ENCODE data around the gene DAZ4.
"Not testable (repeated sequence)": the region's sequence is repeated elsewhere in the genome, so short reads cannot be mapped to it uniquely, and the experiment has no call there.

GRCh38 chrY:24821836-24822235, 11.9 kb upstream of the DAZ4 start:
- not testable (repeated sequence) for TF ChIP-seq RAD21 (IDR thresholded peaks at IDR 0.05 in 1 of 2, conservative IDR thresholded peaks at IDR 0.05 in 1 of 2; ENCODE audit: low read depth in 2 of 2, low read length in 2 of 2); SIN3A (conservative IDR thresholded peaks at IDR 0.05 in 1 of 2, IDR thresholded peaks at IDR 0.05 in 1 of 2; ENCODE audit: low read depth in 1 of 2, low read length in 2 of 2); USF2 (IDR thresholded peaks at IDR 0.05; ENCODE audit: low read length); CTCF (IDR thresholded peaks at IDR 0.05; ENCODE audit: control extremely low read depth in 1 of 3, insufficient read depth in 1 of 3, low read depth in 1 of 3, low read length in 3 of 3); EP300 (IDR thresholded peaks at IDR 0.05; ENCODE audit: borderline replicate concordance in 1 of 2, low read depth in 2 of 2, low read length in 2 of 2); CREB1 (IDR thresholded peaks at IDR 0.05); CEBPB (IDR thresholded peaks at IDR 0.05; ENCODE audit: low read depth, low read length); TEAD4 (IDR thresholded peaks at IDR 0.05; ENCODE audit: low read depth, low read length); CBX5 (IDR thresholded peaks at IDR 0.05; ENCODE audit: low read depth, low read length); RFX5 (IDR thresholded peaks at IDR 0.05; ENCODE audit: borderline replicate concordance, low read depth, low read length)

Measured in H1 (cell line).